GM18499 (cell line): ENCODE measurements around the gene FOXP4.

Source experiments
- ATAC-seq: cut with Tn5 transposase; IDR thresholded peaks from one replicate; pipeline ENCODE4 v1.9.1; 2021; ENCODE audit warnings: moderate number of reproducible peaks; ENCODE audit not compliant: insufficient read depth, unreplicated experiment

The FOXP4 gene

DNA sequence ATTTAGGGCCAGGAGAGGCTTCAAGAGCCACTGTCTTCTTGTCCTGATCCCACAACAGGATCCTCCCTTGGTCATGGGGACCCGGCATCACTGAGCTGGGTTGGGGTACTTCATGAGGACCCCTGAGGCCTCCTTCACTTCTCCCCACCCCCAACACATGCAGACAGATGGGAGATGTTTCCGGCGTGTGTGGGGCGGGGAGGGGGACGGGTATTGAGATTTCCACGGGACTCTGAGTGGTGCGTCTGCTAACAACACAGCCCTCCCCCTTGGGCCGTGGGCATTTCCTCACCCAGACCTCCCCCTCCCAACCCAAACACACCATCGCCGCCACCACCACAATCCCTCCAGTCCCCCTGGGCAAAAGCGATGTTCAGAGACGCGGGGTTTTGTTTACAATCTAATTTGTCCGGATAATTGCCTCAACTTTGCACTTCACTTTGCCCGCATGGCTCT is 906 bp upstream of the FOXP4 start:
- no peak for ATAC-seq

- no peak for ATAC-seq
These were observed 289 bp downstream of the FOXP4 start for GRCh38 chr6:41546475-41546865.

GRCh38 chr6:41546866-41547798 is 951 bp downstream of the FOXP4 start:
- ATAC-seq, result no peak

- ATAC-seq, result no peak
These were observed 1.6 kb downstream of the FOXP4 start for GRCh38 chr6:41547799-41548097.

GRCh38 chr6:41548098-41548840 is 2.1 kb downstream of the FOXP4 start:
- ATAC-seq, result no peak

GRCh38 chr6:41548841-41549642 is 2.9 kb downstream of the FOXP4 start:
- ATAC-seq, result no peak

- no peak for ATAC-seq
These were observed 3.5 kb downstream of the FOXP4 start for GRCh38 chr6:41549673-41550072.

- no peak for ATAC-seq
These were observed 5.0 kb downstream of the FOXP4 start for GRCh38 chr6:41551086-41551700.

DNA sequence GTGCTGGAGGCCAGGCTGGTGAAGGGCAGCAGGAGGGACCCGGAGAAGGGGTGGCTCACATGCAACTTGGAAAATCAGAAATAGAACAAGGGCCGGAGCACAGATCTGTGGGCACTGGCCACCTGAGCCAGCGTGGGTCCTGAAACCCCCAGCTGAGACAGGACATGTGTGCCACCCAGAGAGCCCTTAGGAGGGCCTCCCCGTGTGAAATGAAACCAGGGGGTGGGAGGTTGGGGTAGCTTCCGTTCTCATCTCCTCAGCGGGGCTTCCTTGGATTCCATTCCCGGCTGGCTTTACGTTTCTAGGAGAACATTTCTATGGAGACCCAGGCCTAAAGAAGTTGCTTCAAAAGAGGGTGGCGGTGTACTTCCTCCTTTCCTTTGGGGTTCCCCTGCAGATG is 5.7 kb downstream of the FOXP4 start:
- no peak for ATAC-seq

DNA sequence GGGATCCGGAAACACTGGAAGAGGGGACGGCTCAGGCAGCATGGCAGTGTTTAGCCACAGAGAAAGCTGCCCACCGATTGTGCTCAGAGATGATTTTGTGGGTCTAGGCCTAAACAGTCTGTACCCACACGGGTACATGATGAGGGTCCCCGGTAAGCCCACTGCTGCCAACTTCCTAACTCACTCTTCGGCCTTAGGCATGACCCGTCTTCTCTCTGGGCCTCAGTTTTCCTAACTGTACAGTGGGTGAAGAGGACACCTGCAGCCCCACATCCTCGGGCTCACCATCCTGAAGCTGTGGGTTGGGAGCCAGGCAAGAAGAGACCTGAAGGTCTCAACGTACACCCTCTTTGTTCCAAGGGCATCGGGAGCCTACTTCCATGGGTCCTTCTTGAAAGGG is 6.5 kb downstream of the FOXP4 start:
- no peak for ATAC-seq

DNA sequence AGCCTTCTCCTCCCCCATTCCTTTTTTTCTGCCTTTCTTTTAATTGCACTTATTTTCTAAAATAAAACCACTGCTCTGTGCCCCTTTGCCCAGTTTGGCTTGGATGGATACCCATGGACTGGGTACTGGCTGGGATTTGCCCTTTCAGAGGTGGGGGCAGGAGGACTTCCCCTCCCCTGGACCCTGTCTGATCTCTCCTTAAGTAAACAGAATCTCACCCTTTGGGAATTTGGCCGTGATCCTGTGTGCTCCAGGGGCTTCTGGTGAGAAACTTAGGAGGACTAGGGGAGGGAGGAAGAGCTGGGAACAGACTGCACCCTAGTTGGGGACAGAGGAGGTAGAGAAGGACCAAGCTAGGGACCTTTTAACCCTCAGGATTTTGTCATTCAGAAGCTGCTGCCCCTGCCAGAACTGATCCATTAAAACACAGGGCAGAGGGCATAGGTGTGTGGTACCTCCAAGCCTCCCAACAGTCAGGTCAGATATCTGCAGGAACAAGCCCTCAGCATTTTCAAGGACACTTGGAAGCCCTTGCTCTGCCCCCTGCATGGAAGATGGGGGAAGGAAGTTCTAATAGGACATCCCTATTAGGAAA is 7.3 kb downstream of the FOXP4 start:
- ATAC-seq, result no peak

DNA sequence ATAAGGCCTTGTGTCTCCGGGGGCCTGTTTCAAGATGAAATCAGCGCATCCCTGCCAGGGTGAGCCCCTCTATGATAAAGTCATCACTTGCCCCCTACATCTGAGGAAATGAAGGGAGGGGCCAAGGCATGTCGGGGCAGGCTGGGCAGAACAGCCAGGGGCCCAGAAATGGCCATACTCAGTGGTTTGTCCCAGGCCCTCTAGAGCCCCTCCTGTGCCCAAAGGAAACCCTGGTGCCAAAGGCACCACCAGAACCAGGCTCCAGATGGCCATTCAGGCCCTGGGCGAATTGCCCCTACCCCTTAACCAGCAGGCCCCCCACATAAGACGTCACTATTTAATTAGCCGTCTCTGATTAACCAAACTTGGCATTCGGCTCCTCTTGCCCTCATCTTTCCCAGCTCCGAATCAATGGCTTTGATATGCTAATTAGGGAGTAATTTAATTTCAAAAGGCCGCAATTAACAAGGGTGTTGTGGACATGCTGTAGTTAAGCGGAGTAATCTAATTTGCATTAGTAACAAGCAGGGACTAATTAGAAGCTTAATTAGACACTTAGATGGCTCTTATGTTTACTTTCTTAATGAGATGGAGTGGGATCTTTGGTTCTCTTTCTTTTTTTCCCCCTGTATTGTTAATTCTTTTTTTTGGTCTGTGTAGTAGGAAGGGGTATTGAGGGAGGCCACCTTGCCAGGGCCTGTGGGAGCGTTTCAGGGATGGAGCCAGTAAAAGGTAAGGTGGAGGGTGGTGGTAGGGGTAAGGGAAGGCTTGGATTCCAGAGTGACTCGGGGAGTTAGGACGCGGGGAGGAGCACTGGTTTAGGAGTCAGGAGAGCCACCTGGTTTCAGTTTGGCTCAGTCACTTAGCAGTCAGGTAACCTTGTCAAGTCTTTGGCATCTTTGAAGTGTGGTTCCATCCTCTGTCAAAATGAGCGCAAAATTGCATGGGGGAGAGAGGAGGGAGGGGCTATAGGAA is 9.4 kb downstream of the FOXP4 start:
- no peak for ATAC-seq

DNA sequence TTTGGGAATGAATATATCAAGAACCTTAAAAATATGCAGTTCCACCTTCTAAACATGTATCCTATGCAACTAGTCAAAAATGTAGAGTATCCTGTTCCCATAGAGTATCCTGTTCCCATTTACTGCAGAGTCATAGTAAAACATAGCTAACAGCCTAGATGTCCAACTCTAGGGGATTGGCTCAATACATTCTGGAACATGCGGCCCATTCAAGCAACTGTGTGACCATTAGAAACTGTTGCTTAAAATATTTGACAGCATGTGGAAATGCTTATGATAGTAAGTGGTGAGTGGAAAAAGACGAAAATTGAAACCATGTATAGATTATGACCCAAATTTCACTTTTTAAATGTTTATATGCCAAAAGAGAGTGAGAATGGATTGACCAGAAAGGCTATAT is 11.2 kb downstream of the FOXP4 start:
- ATAC-seq, result no peak

DNA sequence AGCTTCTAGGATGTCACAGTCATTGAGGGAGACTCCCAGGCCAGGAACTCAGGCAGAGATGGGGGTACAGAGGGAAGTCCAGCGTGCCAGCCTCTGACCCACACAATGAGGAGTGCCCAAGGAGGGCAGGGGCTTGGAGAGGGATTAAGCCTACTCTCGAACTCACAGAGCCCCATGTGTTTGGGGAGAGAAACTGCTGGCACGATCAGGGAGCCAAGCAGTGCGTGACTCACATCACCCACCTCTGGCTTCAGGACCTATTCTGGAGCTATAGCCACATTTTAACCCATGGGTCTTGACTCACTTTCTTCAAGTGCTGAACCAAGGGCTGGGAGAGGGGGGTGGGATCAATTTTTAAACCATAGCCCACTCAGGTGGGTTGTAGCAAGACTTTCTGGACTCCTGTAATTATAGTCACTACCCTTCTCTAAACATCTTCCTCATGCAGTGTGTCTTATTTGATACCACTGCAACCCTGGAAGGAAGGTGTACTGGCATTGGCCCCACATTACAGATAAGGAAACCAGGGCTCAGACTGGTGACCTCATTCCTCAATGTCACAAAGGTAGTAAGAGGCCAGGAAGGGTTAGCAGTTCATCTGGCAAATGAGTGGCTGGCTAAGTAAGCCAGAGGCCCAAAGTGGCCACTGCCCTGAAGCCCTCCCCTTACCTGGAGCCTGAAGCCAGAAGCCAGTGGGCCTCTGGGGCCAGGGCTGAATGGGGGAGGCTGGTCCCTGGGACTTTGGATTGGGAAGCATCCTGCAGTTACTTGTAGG is 12.0 kb downstream of the FOXP4 start:
- no peak for ATAC-seq

GRCh38 chr6:41559655-41560427 is 13.7 kb downstream of the FOXP4 start:
- no peak for ATAC-seq

DNA sequence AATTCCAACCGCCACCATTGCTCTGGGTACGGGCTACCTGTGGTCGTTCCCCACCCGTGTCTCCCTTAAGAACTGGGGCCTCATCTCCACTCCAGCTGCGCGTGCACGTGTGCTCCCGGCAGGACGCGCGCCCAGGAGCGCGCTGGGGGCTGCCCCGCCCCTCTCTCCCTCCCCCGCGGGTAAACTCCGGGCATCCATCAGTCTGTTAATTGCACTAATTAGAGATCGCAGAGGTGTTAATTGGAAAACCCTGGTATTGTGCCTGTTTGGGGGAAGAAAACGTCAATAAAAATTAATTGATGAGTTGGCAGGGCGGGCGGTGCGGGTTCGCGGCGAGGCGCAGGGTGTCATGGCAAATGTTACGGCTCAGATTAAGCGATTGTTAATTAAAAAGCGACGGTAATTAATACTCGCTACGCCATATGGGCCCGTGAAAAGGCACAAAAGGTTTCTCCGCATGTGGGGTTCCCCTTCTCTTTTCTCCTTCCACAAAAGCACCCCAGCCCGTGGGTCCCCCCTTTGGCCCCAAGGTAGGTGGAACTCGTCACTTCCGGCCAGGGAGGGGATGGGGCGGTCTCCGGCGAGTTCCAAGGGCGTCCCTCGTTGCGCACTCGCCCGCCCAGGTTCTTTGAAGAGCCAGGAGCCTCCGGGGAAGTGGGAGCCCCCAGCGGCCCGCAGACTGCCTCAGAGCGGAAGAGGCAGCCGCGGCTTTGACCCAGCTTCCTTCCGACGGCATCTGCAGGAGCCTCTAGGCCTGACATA is 14.4 kb downstream of the FOXP4 start:
- ATAC-seq, result no peak

GRCh38 chr6:41561416-41561815 is 15.2 kb downstream of the FOXP4 start:
- ATAC-seq, result no peak
